Motor neuron (in vitro differentiated cells): ENCODE measurements around the gene MAPK8. TPM values are rescaled to one million over a fixed set of nuclear protein-coding genes. Genes with fewer than 3 reads are reported as not detected.
"Not testable (repeated sequence)": the region's sequence is repeated elsewhere in the genome, so short reads cannot be mapped to it uniquely, and the experiment has no call there.

Experiments
- ATAC-seq, 8 experiments: fragments of 200-7000 bp; cut with Tn5 transposase; replicated peaks in 6 of 8; 2 replicates each; pipeline ENCODE4 v1.8.0; 2021; ENCODE audit warnings: mild to moderate bottlenecking in 8 of 8, moderate library complexity in 8 of 8
- H3K27ac ChIP-seq, 2 donors: fragments of 250-450 bp; sonication (Bioruptor Pico); 2 replicates each; pipeline ENCODE4 v1.9.0; 2021; ENCODE audit warnings: antibody characterized with exemption in 2 of 2, mild to moderate bottlenecking in 2 of 2, moderate library complexity in 1 of 2
- H3K4me1 ChIP-seq, 2 donors: fragments of 250-450 bp; sonication (Bioruptor Pico); replicated peaks in 1 of 2; 2 replicates each; pipeline ENCODE4 v1.6.1; 2021; ENCODE audit warnings: antibody characterized with exemption in 2 of 2, mild to moderate bottlenecking in 2 of 2, moderate library complexity in 1 of 2
- H3K4me3 ChIP-seq, 5 donors: fragments of 250-450 bp; sonication (Bioruptor Pico); 2 replicates each; pipeline ENCODE4 v1.9.0; 2021; ENCODE audit warnings: antibody characterized with exemption in 5 of 5, mild to moderate bottlenecking in 5 of 5, moderate library complexity in 4 of 5
- WGBS, 10 experiments: fragments of 450-650 bp; shearing (Covaris generic); methylation state at CpG; one replicate each; pipeline ENCODE4 v1.0.0; 2022; 5-methylcytosine and 5-hydroxymethylcytosine counted together
- in situ Hi-C, 9 experiments: fragments of 400-800 bp; cut with MboI; loops; one replicate each; pipeline ENCODE4 v1.15.0; 2021; ENCODE audit warnings: low sequenced_read_pairs in 9 of 9, low pct_unique_long_range_greater_than_20kb in 2 of 9; ENCODE audit not compliant: unreplicated experiment in 9 of 9
- total RNA-seq, 8 experiments: library from RNA; unstranded; fragments of 300-600 nt; gene quantifications; 2 replicates each; pipeline versions ENCODE4 v1.2.3 to v1.2.4, GENCODE V29; 2022

The MAPK8 gene
- total RNA-seq, 8 experiments from 2014 or later: 21.2 to 122 (median 68.1) TPM

DNA sequence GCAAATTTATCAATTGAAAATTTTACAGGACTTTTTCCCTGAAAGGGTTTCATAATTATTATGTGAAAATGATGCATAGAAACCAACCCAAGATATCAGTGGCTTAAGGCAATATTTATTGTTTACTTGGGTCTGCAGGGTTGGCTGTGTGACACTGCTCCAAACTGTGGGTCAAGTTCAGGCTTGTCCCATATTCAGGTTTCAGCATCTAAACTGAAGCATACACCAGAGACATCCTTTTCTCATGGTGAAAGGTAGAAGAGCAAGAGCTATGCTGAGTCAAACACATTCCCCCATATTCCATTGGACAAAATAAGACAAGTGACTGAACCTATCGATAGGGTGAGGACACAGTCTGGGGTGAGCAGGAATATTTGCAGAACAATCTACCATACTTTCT lies 110.9 kb downstream of the MAPK8 start:
- Histone ChIP-seq H3K4me1 (no peaks in the 10 kb centered on the region), H3K4me3 (no peak overlapping the region), H3K27ac (no peak overlapping the region)
- WGBS, 10 experiments: 83 to 100% (median 100%) methylated on average over 1 of the region's 1 CpG; no CpG with 5 or more reads in 3 of the 10 experiments
- in situ Hi-C loops: no loop called here
- ATAC-seq: no peak

DNA sequence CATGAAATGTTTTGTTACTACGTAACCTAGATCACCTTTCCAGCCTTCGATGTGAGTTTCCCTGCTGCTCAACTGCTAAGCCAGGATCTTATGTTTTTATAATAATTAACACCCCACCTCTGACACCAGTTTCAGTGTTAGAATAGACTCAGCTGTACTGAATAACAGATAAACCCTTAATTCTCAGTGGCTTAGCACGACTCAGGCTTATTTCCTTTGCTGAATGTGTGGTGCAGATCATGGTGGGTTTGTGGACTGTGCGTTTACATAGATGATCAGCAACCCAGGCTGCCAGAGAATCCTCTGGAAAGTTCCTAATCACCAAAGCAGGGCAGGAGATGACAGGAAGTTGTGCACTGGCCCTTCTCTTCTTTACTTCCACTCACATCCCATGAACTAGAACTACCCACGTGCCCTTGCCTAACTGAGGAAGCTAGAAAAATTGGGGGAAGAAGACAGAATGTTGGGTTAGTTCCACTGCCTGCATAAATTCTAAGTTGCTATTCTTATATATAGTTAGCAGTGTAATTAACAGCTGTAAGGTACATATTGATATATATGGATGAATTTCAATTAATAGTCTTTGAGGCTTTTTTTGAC lies 111.8 kb downstream of the MAPK8 start:
- H3K4me3 ChIP-seq: no peak overlapping the region
- 75 to 100% (median 88%) methylated on average over 3 to 4 of the region's 5 CpGs; no CpG with 5 or more reads in 3 of the 10 experiments for WGBS, 10 experiments
- H3K4me1 ChIP-seq: no peaks in the 10 kb centered on the region
- no peak for ATAC-seq
- no peak overlapping the region for H3K27ac ChIP-seq
- in situ Hi-C loops: no loop called here

DNA sequence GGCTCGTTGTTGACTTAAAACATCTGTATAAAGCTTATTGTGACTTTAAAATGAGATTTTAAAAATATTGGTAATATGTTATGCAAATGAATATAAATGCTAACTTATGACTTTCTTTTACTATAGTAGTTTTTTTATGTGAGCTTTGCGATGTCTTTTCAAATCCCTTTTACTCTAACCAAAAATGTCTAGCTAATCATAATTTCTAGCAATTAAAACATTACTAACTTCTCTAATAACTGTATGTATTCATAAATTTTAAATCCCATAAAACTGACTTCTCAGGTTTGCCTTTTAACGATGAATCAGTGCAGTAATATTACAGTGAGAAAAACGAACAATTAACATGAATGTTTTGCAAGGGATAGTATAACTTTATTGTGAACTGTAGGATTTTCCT lies 113.2 kb downstream of the MAPK8 start:
- ATAC-seq: no peak
- Histone ChIP-seq H3K4me1 (no peaks in the 10 kb centered on the region), H3K4me3 (no peak overlapping the region), H3K27ac (no peak overlapping the region)
- in situ Hi-C loops: no loop called here
- 72 to 100% (median 94%) methylated on average over 1 to 4 of the region's 4 CpGs for WGBS, 10 experiments

DNA sequence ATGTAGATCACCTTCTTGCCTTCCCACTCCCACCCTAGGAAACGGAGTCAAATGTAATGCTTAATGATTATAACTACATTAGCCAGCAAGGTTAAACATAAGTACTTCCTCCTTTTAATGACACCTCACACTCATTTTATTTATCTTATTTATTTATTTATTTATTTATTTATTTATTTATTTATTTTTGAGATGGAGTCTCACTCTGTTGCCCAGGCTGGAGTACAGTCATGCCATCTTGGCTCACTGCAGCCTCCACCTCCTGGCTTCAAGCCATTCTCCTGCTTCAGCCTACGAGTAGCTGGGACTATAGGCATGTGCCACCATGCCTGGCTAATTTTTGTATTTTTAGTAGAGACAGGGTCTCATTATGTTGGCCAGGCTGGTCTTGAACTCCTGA lies 115.4 kb downstream of the MAPK8 start:
- in situ Hi-C loops, ATAC-seq, H3K4me1 ChIP-seq, H3K4me3 ChIP-seq, H3K27ac ChIP-seq: not testable (repeated sequence)
- WGBS, 10 experiments: 75 to 100% (median 100%) methylated on average over 1 to 2 of the region's 2 CpGs; no CpG with 5 or more reads in 1 of the 10 experiments

- in situ Hi-C loops: no loop called here
- WGBS, 10 experiments: 43 to 97% (median 74%) methylated on average over 2 to 4 of the region's 4 CpGs
- peak in 1 of 8 experiments; percentile 35 for ATAC-seq
These were observed 117.4 kb downstream of the MAPK8 start for GRCh38 chr10:48423884-48424283.

GRCh38 chr10:48428896-48429295 lies 122.4 kb downstream of the MAPK8 start:
- no peak overlapping the region for H3K4me3 ChIP-seq
- H3K27ac ChIP-seq: no peak overlapping the region
- no peaks in the 10 kb centered on the region for H3K4me1 ChIP-seq
- no peak for ATAC-seq
- in situ Hi-C loops: no loop called here
- WGBS, 10 experiments: 90 to 100% (median 100%) methylated on average over 1 to 3 of the region's 3 CpGs; no CpG with 5 or more reads in 2 of the 10 experiments

More at GRCh38 chr10:48423884-48424283, 117.4 kb downstream of the MAPK8 start:
- no peaks in the 10 kb centered on the region for H3K4me1 ChIP-seq
- no peak overlapping the region for H3K27ac ChIP-seq
- no peak overlapping the region for H3K4me3 ChIP-seq

- no peak for ATAC-seq
- no peak overlapping the region for H3K27ac ChIP-seq
- in situ Hi-C loops: no loop called here
- H3K4me1 ChIP-seq: no peaks in the 10 kb centered on the region
- WGBS, 10 experiments: 67 to 100% (median 89%) methylated on average over 1 of the region's 1 CpG; no CpG with 5 or more reads in 3 of the 10 experiments
- H3K4me3 ChIP-seq: no peak overlapping the region
These were observed 122.8 kb downstream of the MAPK8 start for GRCh38 chr10:48429309-48429708.

- ATAC-seq: no peak
- no peaks in the 10 kb centered on the region for H3K4me1 ChIP-seq
- WGBS, 10 experiments: 17 to 100% (median 94%) methylated on average over 1 to 4 of the region's 4 CpGs
- no peak overlapping the region for H3K27ac ChIP-seq
- in situ Hi-C loops: no loop called here
- no peak overlapping the region for H3K4me3 ChIP-seq
These were observed 124.0 kb downstream of the MAPK8 start for GRCh38 chr10:48430402-48430993.

GRCh38 chr10:48431871-48432270 lies 125.4 kb downstream of the MAPK8 start:
- no peak for ATAC-seq
- Histone ChIP-seq H3K4me3 (no peak overlapping the region), H3K27ac (no peak overlapping the region), H3K4me1 (no peaks in the 10 kb centered on the region)
- in situ Hi-C loops: no loop called here

DNA sequence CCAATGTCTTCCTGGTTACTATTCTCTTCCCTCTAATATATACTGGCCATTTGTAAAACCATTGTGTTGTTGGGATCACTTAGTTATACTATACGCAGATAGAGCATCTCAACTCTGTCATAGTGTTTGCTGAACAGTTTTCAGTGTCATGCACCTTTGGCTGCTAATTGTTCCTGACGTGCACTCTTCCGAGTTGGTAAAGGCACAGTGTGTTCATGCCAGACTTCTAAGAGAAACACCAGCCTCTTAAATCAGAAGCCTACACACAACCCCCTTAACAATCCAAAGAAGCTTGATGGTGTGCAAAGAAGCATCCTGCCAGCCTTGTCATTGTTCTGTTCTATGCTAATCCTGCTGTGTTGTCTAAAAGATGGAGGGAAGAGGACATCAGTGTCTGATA lies 131.1 kb downstream of the MAPK8 start:
- in situ Hi-C loops: no loop called here
- Histone ChIP-seq H3K4me1 (peaks cover 0 to 6% of the 10 kb centered on the region in 2 donors), H3K4me3 (no peak overlapping the region), H3K27ac (no peak overlapping the region)
- 83 to 100% (median 92%) methylated on average over 2 to 3 of the region's 3 CpGs; no CpG with 5 or more reads in 3 of the 10 experiments for WGBS, 10 experiments
- no peak for ATAC-seq

DNA sequence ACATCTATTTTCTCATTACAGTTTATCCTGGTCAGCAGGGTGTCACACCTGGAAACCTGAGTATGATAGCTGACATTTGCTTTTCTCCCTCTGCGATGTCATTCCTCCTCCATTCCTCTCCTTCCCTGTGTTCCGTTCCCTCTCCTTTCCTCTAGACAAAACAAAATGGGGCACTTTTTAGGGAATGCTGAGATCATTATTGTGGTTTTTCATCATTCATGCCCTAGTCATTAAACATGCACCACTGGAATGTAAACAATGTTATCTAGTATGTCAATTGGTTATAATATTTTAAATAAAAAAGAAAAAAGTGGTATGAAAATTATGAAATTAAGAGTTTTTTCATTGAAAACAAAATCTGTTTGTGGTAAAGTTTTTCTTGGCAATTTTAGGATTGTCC lies 132.6 kb downstream of the MAPK8 start:
- no peak overlapping the region for H3K4me3 ChIP-seq
- H3K4me1 ChIP-seq: peaks cover 4 to 6% of the 10 kb centered on the region in 2 donors
- ATAC-seq: no peak
- H3K27ac ChIP-seq: no peak overlapping the region
- WGBS, 10 experiments: 92 to 100% (median 94%) methylated on average over 1 to 2 of the region's 2 CpGs; no CpG with 5 or more reads in 1 of the 10 experiments
- in situ Hi-C loops: no loop called here

DNA sequence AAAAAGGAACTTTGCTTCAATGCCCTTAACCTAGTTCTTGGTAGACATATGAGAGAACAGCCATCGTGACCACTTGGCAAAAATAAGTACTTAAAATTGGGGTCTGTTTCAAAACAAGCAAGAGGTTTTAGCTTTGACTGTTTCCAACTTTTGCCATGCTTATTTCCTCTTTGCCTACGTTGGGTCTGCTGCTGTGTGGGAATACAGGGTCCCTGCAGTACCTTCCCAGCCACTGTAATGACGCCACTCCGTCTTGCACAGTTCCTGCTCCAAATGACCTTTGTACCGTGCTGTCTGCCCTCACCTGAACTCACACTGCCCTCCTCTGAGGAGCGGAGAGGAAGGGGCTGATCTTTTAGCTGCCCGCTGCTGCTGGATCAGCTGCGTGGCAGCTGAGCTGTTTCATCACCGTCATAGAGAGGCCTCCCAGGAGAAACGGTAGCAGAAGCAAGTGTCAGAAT lies 133.1 kb downstream of the MAPK8 start:
- peak overlapping the region in 1 of 2 donors; percentile 30 for H3K27ac ChIP-seq
- in situ Hi-C loops: loop anchor here in 1 of 9 experiments (10.0 kb wide), 1 partner anchor 65 kb away; no protein-coding TSS in a partner anchor
- no peak overlapping the region for H3K4me3 ChIP-seq
- 20 to 68% (median 57%) methylated on average over 2 to 10 of the region's 10 CpGs for WGBS, 10 experiments
- ATAC-seq: peak in 5 of 8 experiments; percentile 80 to 92 (median 86)
- H3K4me1 ChIP-seq: peaks cover 4 to 6% of the 10 kb centered on the region in 2 donors

DNA sequence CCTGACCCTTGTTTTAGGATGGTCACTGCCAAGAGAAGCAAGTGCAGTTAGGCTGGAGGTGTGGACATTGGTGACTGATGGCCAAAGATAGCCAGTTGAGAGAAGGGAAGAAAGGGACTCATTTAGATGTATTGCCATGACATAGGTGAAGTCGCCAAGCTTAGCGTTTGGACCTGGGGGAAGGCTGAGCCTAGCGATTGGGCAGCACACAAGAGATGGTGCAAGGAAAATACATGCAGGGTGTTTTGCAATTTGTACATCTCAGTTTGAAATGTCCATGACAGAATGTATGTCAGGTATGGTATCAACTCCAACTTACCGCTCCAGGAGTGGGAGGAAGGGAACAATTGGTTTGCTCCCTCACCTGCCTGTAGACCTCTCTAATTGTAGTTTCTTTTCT lies 134.3 kb downstream of the MAPK8 start:
- in situ Hi-C loops: loop anchor here in 1 of 9 experiments (10.0 kb wide), 1 partner anchor 64 kb away; no protein-coding TSS in a partner anchor
- 80 to 100% (median 89%) methylated on average over 1 to 3 of the region's 4 CpGs; no CpG with 5 or more reads in 4 of the 10 experiments for WGBS, 10 experiments
- no peak for ATAC-seq

More for the DNA sequence above, 134.3 kb downstream of the MAPK8 start:
- H3K4me3 ChIP-seq: no peak overlapping the region
- H3K27ac ChIP-seq: no peak overlapping the region
- peaks cover 4 to 6% of the 10 kb centered on the region in 2 donors for H3K4me1 ChIP-seq
